PC-3 (cell line): ENCODE measurements around the gene RAI1.

ENCODE experiments used
- CTCF ChIP-seq: fragments of 300-600 bp; sonication (generic); conservative IDR thresholded peaks from 2 replicates; pipeline ENCODE4 v1.5.1; 2017; ENCODE audit warnings: antibody characterized with exemption, low read depth, mild to moderate bottlenecking, low read length
- EZH2 ChIP-seq: fragments of 300-600 bp; sonication (generic); IDR thresholded peaks from one replicate; pipeline ENCODE4 v1.6.1; 2017; ENCODE audit warnings: antibody characterized with exemption, mild to moderate bottlenecking, low read length; ENCODE audit not compliant: unreplicated experiment

DNA sequence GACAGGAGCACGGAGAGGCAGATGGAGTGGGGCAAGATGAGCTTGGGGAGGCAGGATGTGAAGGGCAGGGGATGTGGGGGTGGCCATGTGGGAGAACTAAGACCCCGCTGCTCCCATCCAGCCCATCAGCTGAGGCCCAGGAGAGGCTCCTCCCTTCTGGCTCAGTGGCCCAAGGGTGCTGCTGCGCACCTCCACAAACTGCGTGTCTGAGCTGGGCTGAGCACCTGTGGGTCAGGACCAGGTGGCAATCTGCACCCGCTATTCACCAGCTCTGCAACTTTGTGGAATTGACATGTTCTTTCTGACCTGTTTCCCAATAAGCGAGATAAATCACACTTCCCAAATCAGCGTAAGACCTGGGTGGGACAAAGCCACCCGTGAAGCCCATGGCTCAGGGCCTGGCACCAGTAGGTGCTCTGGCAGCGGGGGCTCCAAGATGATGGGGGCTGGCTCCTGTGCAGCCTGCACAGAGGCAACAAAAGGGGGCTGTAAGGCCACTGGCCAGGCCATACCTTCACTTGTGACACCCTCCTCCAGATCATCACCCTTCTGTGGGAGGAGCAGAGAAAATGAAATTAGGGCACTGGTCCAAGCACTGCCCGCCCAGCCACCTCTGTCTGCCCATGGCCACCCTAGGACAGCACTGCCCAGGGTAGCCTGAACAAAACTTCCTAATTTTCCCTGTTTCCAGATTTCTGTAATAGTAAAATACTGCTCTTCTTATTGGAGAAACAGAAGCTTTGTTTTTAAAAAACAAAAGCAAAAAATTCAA lies 167.2 kb downstream of the RAI1 start:
- TF ChIP-seq CTCF, result no peak
- TF ChIP-seq EZH2, result no peak
